NAMALWA (cell line): ENCODE data around the gene NYAP2.
A peak's percentile ranks its signal among the peaks of the same experiment; 100 is the strongest.

Source experiments
- DNase-seq: peaks from one replicate; pipeline ENCODE4 v3.0.0-alpha.2; 2015; ENCODE audit warnings: low spot score

The NYAP2 gene

GRCh38 chr2:225559072-225559415 is 159.5 kb downstream of the NYAP2 start:
- DNase-seq = no peak

DNA sequence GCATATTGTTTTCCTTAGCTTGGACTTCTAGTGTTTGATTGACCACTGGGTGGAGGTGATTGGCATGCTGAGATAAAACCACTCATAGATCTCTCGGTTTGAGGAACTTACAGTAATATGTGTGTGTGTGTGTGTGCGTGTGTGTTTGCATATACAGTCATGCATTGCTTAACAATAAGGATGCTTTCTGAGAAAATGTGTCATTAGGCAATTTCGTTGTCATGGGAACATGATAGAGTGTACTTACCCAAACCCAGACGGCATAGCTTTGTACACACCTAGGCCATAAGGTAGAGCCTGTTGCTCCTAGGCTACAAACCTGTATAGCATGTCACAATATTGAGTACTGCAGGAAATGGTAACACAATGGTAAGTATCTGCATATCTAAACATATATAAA is 167.3 kb downstream of the NYAP2 start:
- DNase-seq = no peak

- DNase-seq = no peak
Measured at GRCh38 chr2:225569995-225570394, 170.5 kb downstream of the NYAP2 start.

DNA sequence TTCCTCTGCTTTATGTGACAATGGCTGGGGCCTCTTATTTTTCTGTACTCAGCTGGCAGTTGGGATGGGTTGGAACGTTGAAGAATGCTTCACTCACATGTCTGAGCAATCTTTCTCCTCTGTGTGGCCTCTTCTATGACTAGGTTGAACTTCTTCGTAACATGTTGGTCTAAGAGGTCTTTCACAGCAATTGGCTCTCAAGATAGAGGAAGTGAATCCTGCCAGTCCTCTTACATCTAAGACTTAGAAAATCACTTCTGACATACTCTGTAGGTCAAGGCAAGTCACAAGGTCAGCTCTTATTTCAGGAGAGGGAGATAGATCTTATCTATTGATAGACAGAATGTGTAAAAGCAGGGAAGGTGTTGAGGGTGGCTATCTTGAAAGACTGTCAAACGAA is 174.1 kb downstream of the NYAP2 start:
- no peak for DNase-seq

- no peak for DNase-seq
Measured at GRCh38 chr2:225574582-225575138, 175.2 kb downstream of the NYAP2 start.

DNA sequence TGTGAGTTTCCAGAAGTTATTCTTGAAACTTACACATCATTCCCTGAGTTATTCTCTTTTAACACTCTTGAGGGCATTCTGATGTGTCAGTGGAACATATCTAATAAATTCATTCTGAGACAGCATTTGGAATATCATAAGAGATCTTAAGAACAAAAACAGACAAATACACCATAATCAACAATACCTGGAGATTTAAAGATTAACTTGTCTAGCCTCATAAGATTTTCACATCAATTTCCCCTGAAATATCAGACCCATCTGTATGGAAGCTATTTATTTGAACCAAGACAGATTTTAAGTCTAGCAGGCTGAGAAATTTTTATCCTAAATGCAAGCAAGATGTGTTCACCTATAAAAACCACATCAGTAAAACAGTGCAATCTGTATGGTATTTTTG is 181.6 kb downstream of the NYAP2 start:
- no peak for DNase-seq

DNA sequence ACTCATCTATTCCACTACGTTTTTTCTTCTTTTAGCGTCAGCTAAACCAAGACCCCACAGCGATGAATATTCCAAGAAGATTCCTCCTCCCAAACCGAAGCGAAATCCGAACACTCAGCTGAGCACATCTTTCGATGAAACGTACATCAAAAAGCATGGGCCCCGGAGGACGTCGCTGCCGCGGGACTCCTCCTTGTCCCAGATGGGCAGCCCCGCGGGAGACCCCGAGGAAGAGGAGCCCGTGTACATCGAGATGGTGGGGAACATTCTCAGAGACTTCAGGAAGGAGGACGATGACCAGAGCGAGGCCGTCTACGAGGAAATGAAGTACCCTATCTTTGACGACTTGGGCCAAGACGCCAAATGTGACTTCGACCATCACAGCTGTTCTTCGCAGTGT is 182.4 kb downstream of the NYAP2 start:
- no peak for DNase-seq

DNA sequence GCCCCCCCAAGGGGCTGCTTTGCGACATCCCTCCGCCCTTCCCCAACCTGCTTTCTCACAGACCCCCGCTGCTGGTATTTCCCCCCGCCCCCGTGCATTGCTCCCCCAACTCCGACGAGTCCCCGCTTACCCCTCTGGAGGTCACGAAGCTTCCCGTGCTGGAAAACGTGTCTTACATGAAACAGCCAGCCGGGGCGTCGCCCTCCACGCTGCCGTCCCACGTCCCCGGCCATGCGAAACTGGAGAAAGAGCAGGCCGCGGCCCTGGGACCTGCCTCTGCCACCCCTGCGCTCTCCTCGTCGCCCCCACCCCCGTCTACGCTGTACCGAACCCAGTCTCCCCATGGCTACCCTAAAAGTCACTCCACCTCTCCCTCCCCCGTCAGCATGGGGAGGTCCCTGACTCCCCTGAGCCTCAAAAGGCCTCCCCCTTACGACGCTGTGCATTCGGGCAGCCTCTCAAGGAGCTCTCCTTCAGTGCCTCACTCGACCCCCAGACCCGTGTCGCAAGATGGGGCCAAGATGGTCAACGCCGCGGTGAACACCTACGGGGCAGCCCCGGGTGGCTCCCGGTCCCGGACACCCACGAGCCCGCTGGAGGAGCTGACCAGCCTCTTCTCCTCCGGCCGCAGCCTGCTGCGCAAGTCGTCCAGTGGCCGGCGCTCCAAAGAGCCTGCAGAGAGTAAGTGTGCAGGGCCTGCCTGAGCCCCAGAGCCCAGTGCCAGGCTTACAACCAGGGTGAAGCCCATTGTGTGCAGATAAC is 183.0 kb downstream of the NYAP2 start:
- DNase-seq = no peak

DNA sequence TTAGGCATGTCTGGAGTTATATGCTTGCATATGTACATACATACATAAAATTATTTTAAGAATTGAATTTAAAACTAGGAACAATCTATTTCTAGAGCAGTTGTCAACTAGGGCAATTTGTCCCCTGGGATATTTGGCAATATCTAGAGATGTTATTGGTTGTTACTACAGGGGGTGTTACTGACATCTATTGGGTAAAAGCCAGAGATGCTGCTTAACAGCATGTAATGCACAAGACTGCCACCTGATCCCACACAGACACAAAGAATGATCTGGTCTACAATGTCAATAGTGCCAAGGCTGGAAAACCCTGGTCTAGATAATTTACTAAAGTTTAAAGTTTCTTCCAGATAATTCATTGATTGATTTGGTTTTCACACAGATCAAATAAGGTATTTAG is 185.3 kb downstream of the NYAP2 start:
- DNase-seq = peak; percentile 4

DNA sequence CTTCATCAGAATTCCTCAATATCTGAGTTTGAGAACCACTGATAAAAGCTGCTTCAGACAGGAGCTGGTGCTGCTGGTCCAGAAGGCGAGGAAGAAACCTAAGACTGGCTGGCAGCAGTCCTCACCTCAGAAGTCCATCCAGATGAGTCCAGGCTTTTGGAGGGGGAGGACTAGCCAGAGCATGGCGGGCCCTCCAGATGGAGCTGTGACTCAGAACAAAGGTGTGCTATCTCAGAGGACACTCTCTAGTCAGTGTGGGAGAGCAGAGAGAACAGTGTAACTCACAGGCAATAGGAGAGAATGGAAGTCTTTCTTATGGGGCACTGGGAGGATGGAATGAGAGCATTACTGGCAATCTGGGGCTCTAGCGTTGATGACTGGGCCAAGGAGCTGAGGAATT is 191.4 kb downstream of the NYAP2 start:
- DNase-seq = no peak

DNA sequence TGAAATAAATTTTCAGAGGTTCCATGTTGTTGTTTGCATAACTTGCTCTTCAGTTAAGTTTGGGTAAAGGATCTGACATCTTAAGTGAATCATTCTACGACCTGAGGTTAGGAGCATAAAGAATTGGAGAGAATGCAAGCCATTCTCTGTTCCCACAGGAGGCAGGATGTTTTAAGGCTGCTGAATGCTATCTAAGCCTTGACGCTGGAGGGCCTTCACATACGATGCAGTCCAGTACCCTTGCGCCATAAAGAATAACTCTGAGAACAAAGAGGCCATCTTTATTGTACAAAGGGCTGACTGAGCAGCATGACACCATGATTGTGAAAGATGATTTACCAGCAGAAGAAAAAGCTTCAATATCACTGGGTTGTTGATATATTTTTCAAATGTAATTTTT is 198.4 kb downstream of the NYAP2 start:
- DNase-seq = no peak

GRCh38 chr2:225598426-225598825 is 198.9 kb downstream of the NYAP2 start:
- DNase-seq = no peak

DNA sequence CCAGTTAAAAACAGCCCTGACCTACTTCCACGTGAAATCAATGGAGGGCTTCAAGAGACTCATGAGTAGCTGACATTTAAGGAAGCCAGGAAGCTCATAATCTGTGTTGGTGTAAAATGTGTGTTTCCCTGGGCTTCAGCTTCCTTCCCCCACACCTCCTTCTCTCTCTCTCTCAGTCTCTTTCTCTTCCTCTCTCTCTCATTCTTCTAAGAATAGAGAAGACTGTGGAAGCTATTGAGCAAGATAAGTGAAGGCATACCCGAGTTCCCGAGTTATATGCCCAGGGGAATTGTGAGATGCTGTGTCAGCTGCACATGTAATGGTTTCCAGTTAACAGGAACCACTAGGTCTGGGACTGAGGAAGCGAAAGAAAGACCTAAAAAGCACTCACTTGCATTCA is 199.4 kb downstream of the NYAP2 start:
- no peak for DNase-seq

DNA sequence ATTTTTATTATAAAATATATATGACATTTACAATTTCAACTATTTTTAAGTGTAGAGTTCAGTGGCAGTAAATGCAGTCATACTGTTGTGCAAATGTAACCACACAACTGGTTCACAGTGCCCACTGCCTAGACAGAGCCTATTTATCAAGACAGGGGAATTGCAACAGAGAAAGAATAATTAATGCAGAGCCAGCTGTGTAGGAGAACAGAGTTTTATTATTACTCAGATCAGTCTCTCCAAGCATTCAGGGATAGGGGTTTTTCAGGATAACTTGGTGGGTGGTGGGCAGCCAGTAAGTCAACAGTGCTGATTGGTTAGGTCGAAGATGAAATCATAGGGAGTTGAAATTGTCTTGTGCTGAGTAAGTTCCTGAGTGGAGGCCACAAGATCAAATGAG is 200.3 kb downstream of the NYAP2 start:
- DNase-seq = no peak

GRCh38 chr2:225600444-225600843 is 200.9 kb downstream of the NYAP2 start:
- DNase-seq = no peak

DNA sequence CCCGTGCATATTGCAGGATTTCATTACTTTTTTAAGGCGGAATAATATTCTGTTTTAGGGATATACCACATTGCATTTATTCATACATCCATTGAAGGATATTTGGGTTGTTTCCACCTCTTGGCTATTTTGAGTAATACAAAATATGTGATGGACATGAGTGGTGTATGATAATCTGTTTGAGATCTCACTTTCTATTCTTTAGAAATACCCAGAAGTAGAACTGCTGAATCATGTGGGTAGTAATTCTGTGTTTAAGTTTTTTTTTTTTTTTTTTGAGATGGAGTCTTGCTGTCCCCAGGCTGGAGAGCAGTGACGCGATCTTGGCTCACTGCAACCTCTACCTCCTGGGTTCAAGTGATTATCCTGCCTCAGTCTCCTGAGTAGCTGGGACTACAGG is 201.4 kb downstream of the NYAP2 start:
- DNase-seq = no peak

- DNase-seq = no peak
Measured at GRCh38 chr2:225602205-225602604, 202.7 kb downstream of the NYAP2 start.

DNA sequence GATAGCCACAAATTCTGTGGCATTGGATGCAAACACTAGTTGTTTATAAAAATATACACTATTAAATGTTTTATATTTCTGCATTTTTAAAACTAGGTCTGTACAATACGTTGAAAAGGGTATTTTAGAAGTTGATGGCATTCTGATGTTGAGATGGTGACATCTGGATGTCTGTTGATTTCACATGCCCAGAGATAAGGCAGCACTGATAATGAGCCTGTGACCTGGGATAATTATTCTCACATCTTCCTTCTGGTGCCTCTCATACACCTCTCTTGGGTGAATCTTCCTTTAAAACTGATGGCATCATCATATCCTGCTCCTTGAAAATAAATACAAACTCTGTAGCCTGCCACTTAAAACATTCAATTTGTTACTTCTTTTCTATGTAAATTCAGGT is 208.6 kb downstream of the NYAP2 start:
- no peak for DNase-seq

DNA sequence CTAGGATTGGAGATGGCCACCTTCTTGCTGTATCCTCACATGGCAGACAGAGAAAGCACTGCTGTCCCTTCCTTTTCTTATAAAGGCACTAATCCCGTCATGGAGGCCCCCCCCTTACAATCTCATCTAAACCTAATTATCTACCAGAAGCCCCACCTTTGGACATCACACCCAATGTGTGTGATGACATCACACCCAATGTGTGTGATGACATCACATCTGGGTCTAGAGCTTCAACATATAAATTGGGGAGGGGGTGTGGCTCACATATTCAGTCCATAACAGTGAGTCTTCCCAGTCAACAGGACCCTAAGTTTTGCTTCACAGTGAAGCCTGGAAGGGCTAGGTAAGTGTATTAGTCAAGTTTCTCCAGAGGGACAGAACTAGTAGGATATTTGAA is 213.1 kb downstream of the NYAP2 start:
- no peak for DNase-seq

GRCh38 chr2:225614915-225615314 is 215.4 kb downstream of the NYAP2 start:
- no peak for DNase-seq

DNA sequence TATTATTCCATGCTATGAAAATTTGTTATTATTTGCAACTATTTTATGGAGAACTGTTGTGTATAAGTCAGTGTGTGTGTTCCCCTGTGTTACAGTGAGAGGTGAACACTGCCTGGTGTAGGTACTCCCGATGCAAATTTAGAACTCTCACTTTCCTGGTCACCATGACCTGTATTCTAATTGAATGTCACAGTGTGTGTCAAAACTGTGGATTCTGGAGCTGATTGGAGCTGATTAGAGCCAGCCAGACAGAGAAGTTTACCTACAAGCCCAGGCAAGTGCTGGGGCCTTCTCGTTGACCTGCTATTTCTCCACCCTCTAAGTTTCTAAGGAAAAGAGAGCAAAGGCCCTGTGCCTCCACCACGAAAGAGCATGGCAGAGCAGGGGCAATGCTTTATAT is 216.0 kb downstream of the NYAP2 start:
- DNase-seq = no peak

DNA sequence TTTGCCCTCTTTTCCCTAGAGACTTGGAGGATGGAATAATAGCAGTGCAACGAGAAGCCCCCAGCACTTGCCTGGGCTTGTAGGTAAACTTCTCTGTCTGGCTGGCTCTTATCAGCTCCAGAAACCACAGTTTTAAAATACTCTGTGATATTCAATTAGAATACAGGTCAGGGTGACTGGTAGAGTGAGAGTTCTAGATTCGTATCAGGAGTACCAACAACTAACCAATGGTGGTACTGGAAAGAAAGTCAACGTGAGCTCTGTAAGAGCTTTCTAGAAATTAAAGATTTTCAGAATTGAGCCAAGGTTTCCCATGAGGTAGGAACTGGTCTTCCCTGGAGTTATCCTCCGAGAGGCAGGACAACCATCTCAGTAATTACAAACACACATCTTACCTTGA is 216.9 kb downstream of the NYAP2 start:
- no peak for DNase-seq

DNA sequence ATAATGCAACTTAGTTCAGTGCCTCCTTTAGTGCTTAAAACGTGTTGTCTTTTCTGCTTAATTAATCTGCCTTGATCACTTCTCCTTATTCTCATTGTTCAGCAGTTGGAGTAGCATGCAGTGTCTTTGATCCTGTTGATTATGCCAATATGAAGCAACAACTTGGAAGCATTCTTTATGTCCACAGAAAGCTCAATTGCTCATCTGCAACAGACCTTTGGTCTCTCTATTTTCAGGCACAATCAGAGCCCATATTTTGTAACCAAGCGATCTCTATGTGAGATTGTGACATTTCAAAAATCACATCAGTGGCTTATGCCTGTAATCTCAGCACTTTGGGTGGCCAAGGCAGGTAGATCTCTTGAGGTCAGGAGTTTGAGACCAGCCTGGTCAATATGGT is 217.3 kb downstream of the NYAP2 start:
- DNase-seq = no peak

DNA sequence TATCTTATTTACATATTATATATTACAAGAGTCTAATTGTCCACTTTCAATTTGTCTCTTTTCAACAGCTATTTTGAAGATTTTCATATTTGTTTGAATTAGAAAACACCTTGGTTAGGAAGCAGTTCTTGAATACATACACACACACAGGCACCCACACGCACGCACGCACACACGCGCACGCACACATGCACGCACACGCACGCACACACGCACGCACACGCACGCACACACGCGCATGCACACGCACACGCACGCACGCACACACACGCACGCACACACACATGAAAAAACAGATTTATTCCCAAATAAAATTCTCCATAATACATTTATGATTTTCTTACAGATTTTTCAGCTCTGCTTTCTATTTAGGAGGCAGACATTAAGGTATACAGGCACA is 220.7 kb downstream of the NYAP2 start:
- no peak for DNase-seq
